Heart left ventricle (tissue), 16 donors: ENCODE data around the gene TLX1. TPM values are rescaled to one million over a fixed set of nuclear protein-coding genes. Genes with fewer than 3 reads are reported as not detected.

Source experiments
- ATAC-seq, 4 donors: fragments of 200-7000 bp; cut with Tn5 transposase; one replicate each; pipeline ENCODE4 v1.9.1; 2020 to 2022; ENCODE audit warnings: moderate library complexity in 4 of 4, mild to moderate bottlenecking in 3 of 4, moderate number of reproducible peaks in 1 of 4
- DNase-seq, 5 donors: peaks; one replicate each; pipeline ENCODE4 v3.0.0-alpha.2; 2020
- H3K27ac ChIP-seq, 12 donors: fragments of 200-600 bp; sonication (generic) in 4 of 12; one replicate each; pipeline versions ENCODE4 v1.5.0 to v1.8.0; 2016 to 2022; ENCODE audit warnings: mild to moderate bottlenecking in 2 of 12
- H3K27me3 ChIP-seq, 9 donors: fragments of 200-600 bp; sonication (generic) in 2 of 9; one replicate each; pipeline versions ENCODE4 v1.5.1 to v1.8.0; 2016 to 2022; ENCODE audit warnings: mild to moderate bottlenecking in 3 of 9
- H3K36me3 ChIP-seq, 9 donors: fragments of 200-600 bp; sonication (generic) in 2 of 9; one replicate each; pipeline versions ENCODE4 v1.5.0 to v1.8.0; 2018 to 2022; ENCODE audit warnings: mild to moderate bottlenecking in 2 of 9
- H3K4me1 ChIP-seq, 12 donors: fragments of 200-600 bp; sonication (generic) in 4 of 12; one replicate each; pipeline versions ENCODE4 v1.5.0 to v1.8.0; 2016 to 2022; ENCODE audit warnings: mild to moderate bottlenecking in 3 of 12
- H3K4me3 ChIP-seq, 12 donors: fragments of 200-600 bp; sonication (generic) in 4 of 12; one replicate each; pipeline versions ENCODE4 v1.5.0 to v1.8.0; 2017 to 2022; ENCODE audit warnings: mild to moderate bottlenecking in 9 of 12, moderate library complexity in 4 of 12
- H3K9me3 ChIP-seq, 12 donors: fragments of 200-600 bp; sonication (generic) in 4 of 12; one replicate each; pipeline versions ENCODE4 v1.5.0 to v1.8.0; 2016 to 2022; ENCODE audit warnings: mild to moderate bottlenecking in 1 of 12
- POLR2A ChIP-seq, 2 donors: fragments of 450-650 bp; IDR thresholded peaks; one replicate each; pipeline ENCODE4 v1.6.1; 2017; ENCODE audit warnings: antibody characterized with exemption in 2 of 2, mild to moderate bottlenecking in 2 of 2, moderate library complexity in 2 of 2
- WGBS, 4 donors: extraction: QIAGEN DNeasy Blood & Tissue Kit in 2 of 4; methylation state at CpG; one replicate each; pipeline versions ENCODE4 v1.1.5 to v1.1.7; 2013 to 2018; 5-methylcytosine and 5-hydroxymethylcytosine counted together
- intact Hi-C, 10 donors: fragments of 100-400 bp; cut with DNase I; formaldehyde crosslinking; loops; one replicate each; pipeline versions ENCODE4 v1.11.1 to v1.14.2; 2022
- polyA plus RNA-seq, 2 donors: library from polyadenylated mRNA; stranded (reverse); fragments of 200-250 nt; gene quantifications; one replicate each; pipeline ENCODE4 v1.2.3, GENCODE V29; 2013
- total RNA-seq, 9 donors: library from RNA; depleted of rRNA in 2 of 9; stranded (reverse); fragments of >200 nt in 2 of 9; fragmentation: NEBNext Ultra II Directional in 3 of 9; extraction: Animal tissue kit (Norgen Biotek cat#: 25700) in 3 of 9; gene quantifications; one replicate each; pipeline versions ENCODE4 v1.1.0 to v1.2.4, GENCODE V29; 2016 to 2023
- TF ChIP-seq, protein P1 (sequence below), 12 donors: fragments of 200-600 bp; sonication (generic) in 4 of 12; IDR thresholded peaks; one replicate each; pipeline versions ENCODE4 v1.5.0 to v1.8.0; 2018 to 2022; ENCODE audit warnings: antibody characterized with exemption in 12 of 12, mild to moderate bottlenecking in 5 of 12
- donor health status: ischemic (EF 13 %, LVEDD 7.1; RV severe dilation, severe dysfunction).
- donor health status: healthy with polysubstance abuse.
- donor health status: DM: no; HTN: yes; CAD: no.
- donor health status: DM: no; HTN: no; CAD: no.
- donor health status: ischemic (EF 25% LVEDD 6.9; RV normal size, moderate dysfunction).
- donor health status: ischemic (EF 25% LVEDD 5.7; RV mildly dilated, moderate dysfunction).
- donor health status: healthy.
- donor health status: DM: yes; HTN: yes; CAD: no.
- donor health status: ischemic (EF 35%, LVEDD 5.7; RV mildly dilated, moderate dysfunction).
- donor health status: nonischemic (EF 11% LVEDD 7.7; RV severe dilation, severe dysfunction).
- donor health status: DM: yes; HTN: yes; CAD: no.
- donor health status: PGD.
- donor health status: ischemic (EF 29% LVEDD 5.4; RV normal size, mild dysfunction).
- donor health status: nonischemic (EF 23%, LVEDD 6.1; RV moderate dilation, normal function).

The TLX1 gene
- total and polyA plus RNA-seq, 11 donors: 0.08 to 0.94 (median 0.18) TPM; not detected in 3

GRCh38 chr10:101097881-101098280 lies 33.2 kb upstream of the TLX1 start:
- no peak for DNase-seq
- intact Hi-C loops: loop anchor here in 2 of 10 donors (2.0 to 5.0 kb wide), 2 partner anchors 43 to 44 kb away; no protein-coding TSS in a partner anchor
- no peak for ATAC-seq
- 30 to 47% (median 39%) methylated on average over 4 of the region's 4 CpGs for WGBS, 4 donors
- H3K27me3 ChIP-seq: peaks cover 4 to 76% (median 22%) of the 10 kb centered on the region in 9 donors
- H3K4me1 ChIP-seq: no peaks in the 10 kb centered on the region
- H3K4me3 ChIP-seq: no peak overlapping the region
- TF ChIP-seq, protein P1, sequence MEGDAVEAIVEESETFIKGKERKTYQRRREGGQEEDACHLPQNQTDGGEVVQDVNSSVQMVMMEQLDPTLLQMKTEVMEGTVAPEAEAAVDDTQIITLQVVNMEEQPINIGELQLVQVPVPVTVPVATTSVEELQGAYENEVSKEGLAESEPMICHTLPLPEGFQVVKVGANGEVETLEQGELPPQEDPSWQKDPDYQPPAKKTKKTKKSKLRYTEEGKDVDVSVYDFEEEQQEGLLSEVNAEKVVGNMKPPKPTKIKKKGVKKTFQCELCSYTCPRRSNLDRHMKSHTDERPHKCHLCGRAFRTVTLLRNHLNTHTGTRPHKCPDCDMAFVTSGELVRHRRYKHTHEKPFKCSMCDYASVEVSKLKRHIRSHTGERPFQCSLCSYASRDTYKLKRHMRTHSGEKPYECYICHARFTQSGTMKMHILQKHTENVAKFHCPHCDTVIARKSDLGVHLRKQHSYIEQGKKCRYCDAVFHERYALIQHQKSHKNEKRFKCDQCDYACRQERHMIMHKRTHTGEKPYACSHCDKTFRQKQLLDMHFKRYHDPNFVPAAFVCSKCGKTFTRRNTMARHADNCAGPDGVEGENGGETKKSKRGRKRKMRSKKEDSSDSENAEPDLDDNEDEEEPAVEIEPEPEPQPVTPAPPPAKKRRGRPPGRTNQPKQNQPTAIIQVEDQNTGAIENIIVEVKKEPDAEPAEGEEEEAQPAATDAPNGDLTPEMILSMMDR (IDR thresholded peaks at IDR 0.05): no peak
- no peak for TF ChIP-seq POLR2A (IDR thresholded peaks at IDR 0.05)
- H3K9me3 ChIP-seq: no peaks in the 10 kb centered on the region
- no peaks in the 10 kb centered on the region for H3K36me3 ChIP-seq
- H3K27ac ChIP-seq: no peak overlapping the region

DNA sequence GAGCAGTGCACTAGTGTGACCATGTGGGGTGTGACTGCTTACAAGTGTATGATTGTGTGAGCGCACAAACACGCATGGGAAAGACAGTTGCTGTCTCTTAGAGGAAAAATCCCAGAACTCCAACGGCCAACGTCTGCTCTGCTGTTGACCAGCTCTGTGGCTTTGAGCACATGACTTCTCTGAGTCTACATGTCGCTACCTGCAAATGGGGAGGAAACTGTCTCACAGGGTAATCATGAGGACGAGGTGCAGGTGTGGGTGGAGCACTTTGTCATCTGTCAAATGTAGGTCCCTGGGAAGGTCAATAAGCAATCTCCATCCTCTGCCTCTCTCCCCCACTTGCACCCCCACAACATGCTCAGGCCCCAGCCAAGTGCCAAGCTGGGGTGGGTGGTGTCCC lies 31.2 kb upstream of the TLX1 start:
- Histone ChIP-seq H3K9me3 (no peaks in the 10 kb centered on the region), H3K27me3 (peaks cover 4 to 69% (median 19%) of the 10 kb centered on the region in 9 donors), H3K27ac (no peak overlapping the region), H3K36me3 (no peaks in the 10 kb centered on the region), H3K4me3 (no peak overlapping the region), H3K4me1 (no peaks in the 10 kb centered on the region)
- 68 to 77% (median 72%) methylated on average over 6 of the region's 6 CpGs for WGBS, 4 donors
- TF ChIP-seq, protein P1 (IDR thresholded peaks at IDR 0.05): no peak
- TF ChIP-seq POLR2A (IDR thresholded peaks at IDR 0.05): no peak
- ATAC-seq (no peak), DNase-seq (no peak)
- intact Hi-C loops: loop anchor here in 1 of 10 donors (5.0 kb wide), 1 partner anchor 42 kb away; no protein-coding TSS in a partner anchor

DNA sequence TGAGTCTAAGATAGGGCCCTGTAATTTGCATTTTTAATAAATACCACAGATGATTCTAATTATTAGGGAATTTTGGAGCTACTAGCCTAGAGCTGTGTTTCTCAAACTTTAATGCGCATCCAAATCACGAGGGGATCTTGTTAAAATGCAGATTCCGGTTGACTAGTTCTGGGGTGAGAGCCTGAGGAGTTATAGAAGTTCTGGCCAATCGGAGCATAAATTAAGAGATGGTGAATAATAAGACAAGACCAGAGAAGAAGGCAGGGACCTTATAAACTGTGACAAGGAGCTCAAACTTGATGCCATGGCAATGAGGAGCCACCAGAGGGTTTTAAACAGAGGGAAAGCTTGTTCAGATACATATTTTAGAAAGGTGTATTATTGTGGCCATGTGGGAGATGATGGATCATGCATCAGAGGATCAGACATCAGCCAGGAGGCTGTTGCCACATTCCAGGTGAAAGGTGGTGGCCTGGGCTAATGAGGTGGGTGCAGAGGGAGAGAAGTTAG lies 29.7 kb upstream of the TLX1 start:
- peaks cover 4 to 63% (median 10%) of the 10 kb centered on the region in 9 donors for H3K27me3 ChIP-seq
- no peaks in the 10 kb centered on the region for H3K36me3 ChIP-seq
- 70 to 91% (median 73%) methylated on average over 4 of the region's 4 CpGs for WGBS, 4 donors
- no peaks in the 10 kb centered on the region for H3K4me1 ChIP-seq
- TF ChIP-seq, protein P1 (IDR thresholded peaks at IDR 0.05): no peak
- TF ChIP-seq POLR2A (IDR thresholded peaks at IDR 0.05): no peak
- H3K27ac ChIP-seq: no peak overlapping the region
- H3K4me3 ChIP-seq: no peak overlapping the region
- intact Hi-C loops: no loop called here
- DNase-seq: no peak
- no peak for ATAC-seq
- H3K9me3 ChIP-seq: no peaks in the 10 kb centered on the region

GRCh38 chr10:101103430-101103829 lies 27.7 kb upstream of the TLX1 start:
- 62 to 88% (median 84%) methylated on average over 2 of the region's 2 CpGs for WGBS, 4 donors
- intact Hi-C loops: no loop called here

More at GRCh38 chr10:101103430-101103829, 27.7 kb upstream of the TLX1 start:
- peaks cover 6 to 66% (median 11%) of the 10 kb centered on the region in 9 donors for H3K27me3 ChIP-seq
- TF ChIP-seq, protein P1 (IDR thresholded peaks at IDR 0.05): no peak
- TF ChIP-seq POLR2A (IDR thresholded peaks at IDR 0.05): no peak
- no peak overlapping the region for H3K27ac ChIP-seq
- no peaks in the 10 kb centered on the region for H3K4me1 ChIP-seq
- ATAC-seq (no peak), DNase-seq (no peak)
- H3K36me3 ChIP-seq: no peaks in the 10 kb centered on the region
- H3K4me3 ChIP-seq: no peak overlapping the region
- H3K9me3 ChIP-seq: no peaks in the 10 kb centered on the region
